A549 (cell line): ENCODE results near the gene MTAP.

ENCODE experiments used
- CTCF ChIP-seq: fragments of >200 bp; sonication (Bioruptor Twin); formaldehyde crosslinking; IDR thresholded peaks from 3 replicates; pipeline ENCODE4 v1.5.1; 2016
- EP300 ChIP-seq, 2 experiments: fragments of >200 bp; sonication (Bioruptor Twin); formaldehyde crosslinking; IDR thresholded peaks; 2 replicates in 1 of 2; 3 replicates in 1 of 2; pipeline ENCODE4 v1.6.1; 2016 to 2017
- JUNB ChIP-seq: fragments of >200 bp; sonication (Bioruptor Twin); formaldehyde crosslinking; IDR thresholded peaks from 2 replicates; pipeline ENCODE4 v1.6.1; 2016
- POLR2A ChIP-seq: IDR thresholded peaks from 2 replicates; pipeline ENCODE4 v1.6.1; 2012; ENCODE audit warnings: mild to moderate bottlenecking, low read length
- TF ChIP-seq, protein P1 (sequence below): IDR thresholded peaks from 2 replicates; pipeline ENCODE4 v1.6.1; 2012

- TF ChIP-seq CTCF (no peak), POLR2A (no peak), JUNB (no peak), EP300 (IDR thresholded peaks at IDR 0.05) (no peak)
- TF ChIP-seq, protein P1, sequence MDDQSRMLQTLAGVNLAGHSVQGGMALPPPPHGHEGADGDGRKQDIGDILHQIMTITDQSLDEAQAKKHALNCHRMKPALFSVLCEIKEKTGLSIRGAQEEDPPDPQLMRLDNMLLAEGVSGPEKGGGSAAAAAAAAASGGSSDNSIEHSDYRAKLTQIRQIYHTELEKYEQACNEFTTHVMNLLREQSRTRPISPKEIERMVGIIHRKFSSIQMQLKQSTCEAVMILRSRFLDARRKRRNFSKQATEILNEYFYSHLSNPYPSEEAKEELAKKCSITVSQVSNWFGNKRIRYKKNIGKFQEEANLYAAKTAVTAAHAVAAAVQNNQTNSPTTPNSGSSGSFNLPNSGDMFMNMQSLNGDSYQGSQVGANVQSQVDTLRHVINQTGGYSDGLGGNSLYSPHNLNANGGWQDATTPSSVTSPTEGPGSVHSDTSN, result no peak
Measured at GRCh38 chr9:21810388-21810787, 8.0 kb downstream of the MTAP start.
